ENCODE measurements around the gene MPPED2.

The MPPED2 gene

DNA sequence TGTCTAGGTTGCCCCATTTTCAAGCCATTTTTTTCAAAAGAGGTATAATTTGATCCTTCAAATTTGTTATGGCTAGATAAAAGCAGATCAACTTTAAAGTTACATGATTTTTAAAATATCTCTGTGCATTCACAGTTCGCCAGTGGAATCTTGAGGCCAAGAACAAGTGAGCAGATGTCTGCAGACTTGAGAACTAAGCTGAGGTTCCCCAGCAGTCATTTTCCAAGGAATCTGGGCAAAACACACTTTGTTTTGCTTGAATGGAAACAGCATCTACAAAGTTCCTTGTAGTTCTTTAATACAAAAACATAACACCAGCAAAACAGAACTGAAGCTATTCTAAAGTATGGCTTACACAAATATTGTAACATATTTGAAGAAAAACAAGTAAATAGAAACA lies 7.7 kb downstream of the MPPED2 start:
- DNase-seq (no peak), ATAC-seq (ENCODE audit: insufficient read depth, low read depth) (no peak)
- no peaks in the 10 kb centered on the region for H3K27me3 ChIP-seq (ENCODE audit: insufficient read depth, low read length, poor library complexity)
- no peak overlapping the region for H3K4me2 ChIP-seq (ENCODE audit: insufficient read depth, low read length)
- H2AFZ ChIP-seq (ENCODE audit: low read depth, low read length), result no peak overlapping the region
- H3K27ac ChIP-seq (ENCODE audit: low read length), result no peak overlapping the region
- H3K9ac ChIP-seq (ENCODE audit: low read depth, low read length), result no peak overlapping the region
- no peak for TF ChIP-seq EZH2 (IDR thresholded peaks at IDR 0.05; ENCODE audit: borderline replicate concordance, low read depth, low read length, severe bottlenecking)
- TF ChIP-seq, protein P1, sequence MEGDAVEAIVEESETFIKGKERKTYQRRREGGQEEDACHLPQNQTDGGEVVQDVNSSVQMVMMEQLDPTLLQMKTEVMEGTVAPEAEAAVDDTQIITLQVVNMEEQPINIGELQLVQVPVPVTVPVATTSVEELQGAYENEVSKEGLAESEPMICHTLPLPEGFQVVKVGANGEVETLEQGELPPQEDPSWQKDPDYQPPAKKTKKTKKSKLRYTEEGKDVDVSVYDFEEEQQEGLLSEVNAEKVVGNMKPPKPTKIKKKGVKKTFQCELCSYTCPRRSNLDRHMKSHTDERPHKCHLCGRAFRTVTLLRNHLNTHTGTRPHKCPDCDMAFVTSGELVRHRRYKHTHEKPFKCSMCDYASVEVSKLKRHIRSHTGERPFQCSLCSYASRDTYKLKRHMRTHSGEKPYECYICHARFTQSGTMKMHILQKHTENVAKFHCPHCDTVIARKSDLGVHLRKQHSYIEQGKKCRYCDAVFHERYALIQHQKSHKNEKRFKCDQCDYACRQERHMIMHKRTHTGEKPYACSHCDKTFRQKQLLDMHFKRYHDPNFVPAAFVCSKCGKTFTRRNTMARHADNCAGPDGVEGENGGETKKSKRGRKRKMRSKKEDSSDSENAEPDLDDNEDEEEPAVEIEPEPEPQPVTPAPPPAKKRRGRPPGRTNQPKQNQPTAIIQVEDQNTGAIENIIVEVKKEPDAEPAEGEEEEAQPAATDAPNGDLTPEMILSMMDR (IDR thresholded peaks at IDR 0.05; ENCODE audit: borderline replicate concordance, extremely low read depth, low read length, poor library complexity, severe bottlenecking), result no peak
- H3K4me3 ChIP-seq (ENCODE audit: low read depth in 1 of 2, low read length in 2 of 2), result no peak overlapping the region
- H3K4me1 ChIP-seq (ENCODE audit: insufficient read depth, low read length), result no peaks in the 10 kb centered on the region
- H3K79me2 ChIP-seq (ENCODE audit: insufficient read depth, low read length), result no peaks in the 10 kb centered on the region
- no peaks in the 10 kb centered on the region for H4K20me1 ChIP-seq (ENCODE audit: insufficient read depth, low read length)
- H3K9me3 ChIP-seq (ENCODE audit: insufficient read depth, low read length, severe bottlenecking), result no peaks in the 10 kb centered on the region
- no peaks in the 10 kb centered on the region for H3K36me3 ChIP-seq (ENCODE audit: insufficient read depth, low read length)

DNA sequence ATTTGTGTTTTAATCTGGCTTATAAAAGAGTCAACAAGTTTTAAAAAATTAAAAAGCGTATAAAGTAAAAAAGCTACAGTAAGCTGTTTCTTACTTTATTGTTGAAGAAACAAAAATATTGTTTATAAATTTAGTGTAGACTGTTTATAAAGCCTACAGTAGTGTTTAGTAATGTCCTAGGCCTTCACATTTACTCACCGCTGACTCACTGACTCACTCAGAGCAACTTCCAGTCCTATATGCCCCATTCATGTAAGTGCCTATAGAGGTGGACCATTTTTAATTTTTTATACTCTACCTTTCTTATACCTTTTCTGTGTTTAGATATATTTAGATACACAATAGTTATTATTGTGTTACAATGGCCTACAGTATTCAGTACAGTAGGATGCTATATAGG lies 12.2 kb downstream of the MPPED2 start:
- no peaks in the 10 kb centered on the region for H3K9me3 ChIP-seq (ENCODE audit: insufficient read depth, low read length, severe bottlenecking)
- H3K4me3 ChIP-seq (ENCODE audit: low read depth in 1 of 2, low read length in 2 of 2), result no peak overlapping the region
- no peak overlapping the region for H3K9ac ChIP-seq (ENCODE audit: low read depth, low read length)
- no peaks in the 10 kb centered on the region for H4K20me1 ChIP-seq (ENCODE audit: insufficient read depth, low read length)
- H3K27ac ChIP-seq (ENCODE audit: low read length), result no peak overlapping the region
- ATAC-seq (ENCODE audit: insufficient read depth, low read depth) (no peak), DNase-seq (no peak)
- no peaks in the 10 kb centered on the region for H3K4me1 ChIP-seq (ENCODE audit: insufficient read depth, low read length)
- no peak overlapping the region for H2AFZ ChIP-seq (ENCODE audit: low read depth, low read length)
- H3K36me3 ChIP-seq (ENCODE audit: insufficient read depth, low read length), result no peaks in the 10 kb centered on the region
- H3K79me2 ChIP-seq (ENCODE audit: insufficient read depth, low read length), result no peaks in the 10 kb centered on the region
- H3K27me3 ChIP-seq (ENCODE audit: insufficient read depth, low read length, poor library complexity), result no peaks in the 10 kb centered on the region
- TF ChIP-seq, protein P1 (IDR thresholded peaks at IDR 0.05; ENCODE audit: borderline replicate concordance, extremely low read depth, low read length, poor library complexity, severe bottlenecking), result no peak
- no peak for TF ChIP-seq EZH2 (IDR thresholded peaks at IDR 0.05; ENCODE audit: borderline replicate concordance, low read depth, low read length, severe bottlenecking)
- H3K4me2 ChIP-seq (ENCODE audit: insufficient read depth, low read length), result no peak overlapping the region

DNA sequence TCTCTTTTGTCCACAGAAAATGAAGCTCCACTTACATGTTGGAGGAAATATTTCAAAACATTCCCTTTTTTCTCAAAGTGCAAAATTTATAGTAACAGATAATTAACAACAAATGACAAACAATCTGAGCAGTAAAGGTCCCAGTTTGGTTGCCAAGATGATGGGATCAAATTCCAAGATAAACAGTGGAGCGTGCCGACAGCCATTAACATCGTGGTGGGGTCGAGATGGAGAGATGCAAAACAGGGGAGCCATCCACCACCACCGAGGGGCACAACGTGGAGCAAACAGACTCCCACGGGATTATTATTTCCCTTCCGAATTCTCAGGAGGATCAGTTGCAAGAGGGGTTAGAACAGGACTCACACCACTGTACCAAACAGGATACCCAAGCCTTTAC lies 17.2 kb downstream of the MPPED2 start:
- no peak overlapping the region for H3K4me3 ChIP-seq (ENCODE audit: low read depth in 1 of 2, low read length in 2 of 2)
- H3K79me2 ChIP-seq (ENCODE audit: insufficient read depth, low read length), result no peaks in the 10 kb centered on the region
- ATAC-seq (ENCODE audit: insufficient read depth, low read depth) (no peak), DNase-seq (no peak)
- no peaks in the 10 kb centered on the region for H3K36me3 ChIP-seq (ENCODE audit: insufficient read depth, low read length)
- H3K4me1 ChIP-seq (ENCODE audit: insufficient read depth, low read length), result no peaks in the 10 kb centered on the region
- no peak overlapping the region for H3K4me2 ChIP-seq (ENCODE audit: insufficient read depth, low read length)
- H3K27me3 ChIP-seq (ENCODE audit: insufficient read depth, low read length, poor library complexity), result no peaks in the 10 kb centered on the region
- no peak overlapping the region for H2AFZ ChIP-seq (ENCODE audit: low read depth, low read length)
- no peaks in the 10 kb centered on the region for H3K9me3 ChIP-seq (ENCODE audit: insufficient read depth, low read length, severe bottlenecking)
- no peaks in the 10 kb centered on the region for H4K20me1 ChIP-seq (ENCODE audit: insufficient read depth, low read length)
- TF ChIP-seq, protein P1 (IDR thresholded peaks at IDR 0.05; ENCODE audit: borderline replicate concordance, extremely low read depth, low read length, poor library complexity, severe bottlenecking), result no peak
- TF ChIP-seq EZH2 (IDR thresholded peaks at IDR 0.05; ENCODE audit: borderline replicate concordance, low read depth, low read length, severe bottlenecking), result no peak
- no peak overlapping the region for H3K9ac ChIP-seq (ENCODE audit: low read depth, low read length)
- no peak overlapping the region for H3K27ac ChIP-seq (ENCODE audit: low read length)

DNA sequence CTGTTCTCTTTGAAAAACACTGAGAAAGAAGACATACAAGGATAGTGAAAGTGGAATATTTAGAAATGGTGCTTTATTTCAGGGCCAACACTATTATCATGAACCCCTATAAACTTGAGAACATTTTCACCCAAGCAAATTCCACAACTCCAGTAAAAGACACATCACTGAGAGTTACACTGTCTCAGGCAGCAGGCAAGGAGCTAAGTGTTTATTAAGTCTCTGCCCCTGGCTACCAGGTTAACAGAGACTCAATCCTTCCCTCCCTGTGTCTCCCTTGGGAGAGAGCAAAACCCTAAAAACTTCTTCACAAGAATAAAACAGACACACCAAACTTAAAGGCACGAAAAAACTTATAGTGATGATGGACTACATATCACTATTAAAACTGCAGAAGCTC lies 18.5 kb downstream of the MPPED2 start:
- no peak for ATAC-seq (ENCODE audit: insufficient read depth, low read depth)
- Histone ChIP-seq H3K4me3 (ENCODE audit: low read depth in 1 of 2, low read length in 2 of 2) (no peak overlapping the region), H2AFZ (ENCODE audit: low read depth, low read length) (no peak overlapping the region), H3K27ac (ENCODE audit: low read length) (no peak overlapping the region), H3K36me3 (ENCODE audit: insufficient read depth, low read length) (no peaks in the 10 kb centered on the region), H3K79me2 (ENCODE audit: insufficient read depth, low read length) (no peaks in the 10 kb centered on the region), H4K20me1 (ENCODE audit: insufficient read depth, low read length) (no peaks in the 10 kb centered on the region), H3K9ac (ENCODE audit: low read depth, low read length) (no peak overlapping the region), H3K4me2 (ENCODE audit: insufficient read depth, low read length) (no peak overlapping the region), H3K27me3 (ENCODE audit: insufficient read depth, low read length, poor library complexity) (no peaks in the 10 kb centered on the region), H3K9me3 (ENCODE audit: insufficient read depth, low read length, severe bottlenecking) (no peaks in the 10 kb centered on the region), H3K4me1 (ENCODE audit: insufficient read depth, low read length) (no peaks in the 10 kb centered on the region)
- no peak for DNase-seq
- TF ChIP-seq, protein P1 (IDR thresholded peaks at IDR 0.05; ENCODE audit: borderline replicate concordance, extremely low read depth, low read length, poor library complexity, severe bottlenecking), result no peak
- no peak for TF ChIP-seq EZH2 (IDR thresholded peaks at IDR 0.05; ENCODE audit: borderline replicate concordance, low read depth, low read length, severe bottlenecking)

All from DND-41 (cell line).